Small intestine (tissue), 7 donors: ENCODE measurements around the gene PSMB9. TPM values are rescaled to one million over a fixed set of nuclear protein-coding genes. Genes with fewer than 3 reads are reported as not detected.
A peak's percentile ranks its signal among the peaks of the same experiment; 100 is the strongest.

Experiments
- DNase-seq, 2 donors: peaks; one replicate each; pipeline versions ENCODE4 v3.0.0 to v3.0.0-alpha.2; 2013
- FAIRE-seq: peaks from 2 replicates; lab custom pipeline; 2012; peaks lifted over from hg19 to GRCh38; lab: Jason Lieb, UNC
- H3K27ac ChIP-seq, 3 donors: one replicate each; pipeline ENCODE4 v1.5.1; 2013; ENCODE audit warnings: low read length in 2 of 3, mild to moderate bottlenecking in 2 of 3, control low read depth in 1 of 3, inconsistent platforms in 1 of 3, low read depth in 1 of 3, moderate library complexity in 1 of 3
- H3K27me3 ChIP-seq, 3 donors: one replicate each; pipeline ENCODE4 v1.6.1; 2013; ENCODE audit warnings: low read length in 3 of 3, inconsistent platforms in 1 of 3; ENCODE audit not compliant: control insufficient read depth in 3 of 3, insufficient read depth in 3 of 3
- H3K36me3 ChIP-seq, 3 donors: one replicate each; pipeline ENCODE4 v1.6.1; 2013; ENCODE audit warnings: low read length in 3 of 3, inconsistent platforms in 1 of 3, low read depth in 1 of 3, mild to moderate bottlenecking in 1 of 3, moderate library complexity in 1 of 3; ENCODE audit not compliant: control insufficient read depth in 3 of 3, insufficient read depth in 2 of 3
- H3K4me1 ChIP-seq, 3 donors: one replicate each; pipeline ENCODE4 v1.6.1; 2013; ENCODE audit warnings: low read length in 2 of 3, inconsistent platforms in 1 of 3, low read depth in 1 of 3, mild to moderate bottlenecking in 1 of 3, moderate library complexity in 1 of 3; ENCODE audit not compliant: control insufficient read depth in 3 of 3, insufficient read depth in 2 of 3
- H3K4me3 ChIP-seq, 3 donors: one replicate each; pipeline ENCODE4 v1.5.1; 2013; ENCODE audit warnings: low read length in 3 of 3, control low read depth in 1 of 3, inconsistent platforms in 1 of 3, low read depth in 1 of 3, mild to moderate bottlenecking in 1 of 3, moderate library complexity in 1 of 3
- H3K9me3 ChIP-seq, 2 donors: one replicate each; pipeline ENCODE4 v1.6.1; 2013; ENCODE audit warnings: low read depth in 1 of 2, low read length in 1 of 2; ENCODE audit not compliant: control insufficient read depth in 2 of 2, insufficient read depth in 1 of 2
- WGBS, 3 donors: extraction: QIAGEN DNeasy Blood & Tissue Kit; methylation state at CpG; one replicate each; pipeline ENCODE4 v1.1.7; 2013; 5-methylcytosine and 5-hydroxymethylcytosine counted together
- polyA plus RNA-seq, 4 donors: library from polyadenylated mRNA; stranded (reverse) in 3 of 4; unstranded in 1 of 4; fragments of 200-250 nt in 3 of 4; fragments of 120-200 nt in 1 of 4; gene quantifications; one replicate each; pipeline versions ENCODE4 v1.2.1 to v1.2.3, GENCODE V29; 2013
- donor health status: healthy with polysubstance abuse.
- donor health status: control.
- donor health status: control.
- donor health status: Bipolar disorder and iron deficiency.
- donor health status: healthy.

The PSMB9 gene
- polyA plus RNA-seq, 4 donors = 21.4 to 224 (median 211) TPM

DNA sequence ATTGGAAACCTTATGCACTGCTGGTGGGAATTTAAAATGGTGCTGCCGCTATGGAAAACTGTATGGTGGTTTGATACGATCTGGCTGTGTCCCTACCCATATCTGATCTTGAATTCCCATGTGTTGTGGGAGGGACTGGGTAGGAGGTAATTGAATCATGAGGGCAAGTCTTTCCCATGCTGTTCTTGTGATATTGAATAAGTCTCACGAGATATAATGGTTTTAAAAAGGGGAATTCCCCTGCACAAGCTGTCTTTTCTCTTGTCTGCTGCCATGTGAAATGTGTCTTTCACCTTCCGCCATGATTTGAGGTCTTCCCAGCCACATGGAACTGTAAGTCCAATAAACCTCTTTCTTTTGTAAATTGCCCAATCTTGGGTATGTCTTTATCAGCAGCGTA lies 20.3 kb upstream of the PSMB9 start:
- WGBS, 3 donors = 81 to 87% (median 84%) methylated on average over 5 of the region's 5 CpGs
- no peaks in the 10 kb centered on the region for H3K27me3 ChIP-seq

DNA sequence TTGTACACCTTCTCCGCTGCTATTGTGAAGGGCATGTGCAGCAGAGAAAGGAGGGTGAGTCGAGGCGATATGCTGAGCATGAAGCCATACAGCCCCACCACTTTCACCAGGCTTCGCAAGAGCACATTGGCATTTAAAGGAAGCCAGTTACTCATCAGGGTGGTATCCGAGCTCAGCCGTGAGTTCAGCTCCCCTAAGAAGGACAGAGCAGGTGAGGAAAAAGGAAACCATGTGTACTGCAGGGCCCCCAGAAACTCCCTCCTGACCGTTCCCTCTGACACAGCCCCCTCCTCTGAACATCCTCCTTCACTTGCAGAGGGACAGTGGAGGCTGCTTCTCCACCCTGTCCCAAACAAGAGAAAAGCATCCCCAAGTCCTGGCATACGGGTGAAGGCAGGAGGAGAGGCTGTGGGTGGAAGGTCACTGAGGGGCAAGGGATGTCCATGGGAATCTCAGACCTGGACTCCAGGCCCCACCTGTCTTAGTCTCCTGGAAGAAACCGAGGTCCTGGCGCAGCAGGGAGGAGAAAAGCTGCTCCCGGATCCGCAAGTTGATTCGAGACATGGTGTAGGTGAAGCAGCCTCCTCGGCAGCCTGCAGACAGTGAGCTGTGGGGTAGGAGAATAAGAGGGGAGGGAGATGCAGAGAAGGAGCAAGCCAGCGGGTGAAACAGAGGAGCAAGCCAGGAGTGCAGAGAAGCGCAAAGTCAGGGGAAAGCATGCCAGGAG lies 18.7 kb upstream of the PSMB9 start:
- Histone ChIP-seq H3K9me3 (no peaks in the 10 kb centered on the region), H3K4me1 (peaks cover 0 to 5% (median 2%) of the 10 kb centered on the region in 3 donors), H3K4me3 (no peak overlapping the region), H3K36me3 (peaks cover 0 to 29% (median 15%) of the 10 kb centered on the region in 3 donors), H3K27me3 (no peaks in the 10 kb centered on the region), H3K27ac (no peak overlapping the region)
- DNase-seq (no peak), FAIRE-seq (no peak)
- WGBS, 3 donors = 93 to 96% (median 94%) methylated on average over 16 of the region's 16 CpGs

More for the DNA sequence above, 20.3 kb upstream of the PSMB9 start:
- DNase-seq = no peak
- Histone ChIP-seq H3K27ac (no peak overlapping the region), H3K4me3 (no peak overlapping the region), H3K4me1 (peaks cover 0 to 5% (median 2%) of the 10 kb centered on the region in 3 donors), H3K36me3 (peaks cover 10 to 39% (median 29%) of the 10 kb centered on the region in 3 donors), H3K9me3 (no peaks in the 10 kb centered on the region)
- no peak for FAIRE-seq

DNA sequence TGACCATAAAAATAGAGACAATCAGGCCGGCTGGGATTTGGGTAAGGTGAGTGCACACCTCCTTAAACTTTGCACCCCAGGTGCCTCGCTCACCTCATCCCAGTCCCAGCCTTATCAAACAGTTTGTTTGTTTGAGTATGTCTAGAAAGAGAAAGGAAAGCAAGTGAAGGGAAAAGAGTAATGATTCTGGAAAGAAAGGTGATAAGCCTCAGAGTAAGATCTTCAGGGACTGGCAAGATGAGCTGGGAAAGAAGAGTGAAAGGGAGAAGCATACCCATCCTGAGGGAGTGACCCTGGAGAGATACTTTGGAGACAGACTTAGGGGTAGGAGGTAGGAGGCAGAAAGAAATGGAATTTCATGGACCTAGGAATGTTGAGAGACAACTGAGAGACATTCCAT lies 17.1 kb upstream of the PSMB9 start:
- WGBS, 3 donors = 15 to 60% (median 29%) methylated on average over 2 of the region's 2 CpGs
- H3K4me1 ChIP-seq = peaks cover 2 to 7% (median 5%) of the 10 kb centered on the region in 3 donors
- H3K9me3 ChIP-seq = no peaks in the 10 kb centered on the region
- DNase-seq (peak in 1 of 2 donors; percentile 20), FAIRE-seq (no peak)
- no peak overlapping the region for H3K4me3 ChIP-seq
- H3K27me3 ChIP-seq = no peaks in the 10 kb centered on the region
- H3K27ac ChIP-seq = no peak overlapping the region
- H3K36me3 ChIP-seq = peaks cover 0 to 23% (median 21%) of the 10 kb centered on the region in 3 donors

DNA sequence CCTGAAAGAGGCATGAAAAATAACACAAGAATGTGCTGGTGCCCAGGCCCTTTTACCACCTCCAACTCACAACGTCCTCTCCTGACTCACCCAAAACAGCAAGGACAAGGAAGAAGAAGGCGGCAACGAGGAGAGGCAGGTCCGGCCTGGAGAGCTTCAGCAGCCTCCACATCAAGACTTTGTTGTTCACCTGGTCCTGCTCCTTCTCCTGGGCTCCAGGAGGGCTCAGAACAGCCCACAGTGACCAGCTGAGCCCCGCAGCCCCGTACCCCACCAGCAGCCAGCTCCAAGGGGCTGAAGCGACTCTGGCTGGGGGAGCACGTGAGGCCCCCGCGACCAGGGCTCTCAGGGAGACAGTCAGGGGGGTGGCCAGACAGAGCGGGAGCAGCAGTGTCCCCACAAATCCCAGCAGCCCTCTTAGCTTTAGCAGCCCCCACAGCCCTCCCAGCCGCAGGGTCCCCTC lies 16.3 kb upstream of the PSMB9 start:
- no peak for FAIRE-seq
- Histone ChIP-seq H3K9me3 (no peaks in the 10 kb centered on the region), H3K36me3 (peaks cover 5 to 24% (median 23%) of the 10 kb centered on the region in 3 donors), H3K4me3 (peak overlapping the region; percentile 73 to 92 (median 84)), H3K27ac (peak overlapping the region; percentile 38 to 96 (median 89)), H3K4me1 (peaks cover 5 to 15% (median 10%) of the 10 kb centered on the region in 3 donors), H3K27me3 (no peaks in the 10 kb centered on the region)
- WGBS, 3 donors = 6 to 20% (median 13%) methylated on average over 12 of the region's 12 CpGs
- peak in 1 of 2 donors; percentile 31 for DNase-seq

DNA sequence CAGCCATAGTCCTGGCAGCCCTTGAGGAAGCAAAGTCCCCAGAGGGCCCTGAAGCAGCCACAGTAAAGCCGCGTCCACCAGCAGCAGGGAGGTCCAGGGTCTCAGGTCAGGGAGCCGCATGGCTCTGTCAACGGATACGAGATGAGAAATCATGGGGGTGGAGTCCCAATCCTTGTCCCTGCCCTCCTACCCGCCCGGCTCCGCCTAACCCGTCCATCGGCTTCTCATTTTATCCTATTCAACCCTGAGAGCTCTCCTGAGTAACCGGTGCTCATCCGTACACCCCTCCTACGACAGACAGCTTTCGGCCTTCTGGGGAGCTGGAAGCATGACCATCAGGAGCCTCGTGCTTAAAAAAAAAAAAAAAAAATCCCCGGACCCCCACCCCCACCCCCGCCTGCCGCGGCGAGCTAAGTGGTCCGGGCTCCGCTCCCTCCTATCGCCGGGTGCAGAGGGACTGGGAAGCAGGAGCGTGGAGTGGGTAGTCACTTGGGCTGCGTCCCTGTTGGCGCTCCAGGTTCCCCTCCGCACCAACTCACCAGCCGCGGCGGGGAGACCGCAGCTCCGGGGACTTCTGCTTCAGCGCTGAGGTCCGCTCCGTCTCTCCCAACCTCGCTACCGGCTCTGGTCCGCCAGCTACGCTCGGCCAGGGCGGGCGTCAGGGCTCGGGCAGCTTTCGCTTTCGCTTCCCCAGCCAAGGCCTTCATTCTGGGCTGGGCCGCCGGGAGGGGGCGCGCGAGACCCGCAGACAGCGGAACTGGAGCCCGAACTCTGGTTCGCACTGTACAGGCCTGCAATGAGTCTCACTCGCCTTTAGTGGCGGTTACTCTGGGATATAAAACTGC lies 15.7 kb upstream of the PSMB9 start, which contains the start of gene TAP2:
TSS of gene TAP2 (minus strand) at position 626 of the 845 bp plus-strand sequence. CDS start at position 120, 506 bp downstream.
- Histone ChIP-seq H3K4me3 (peak within 1 kb of the TSS; percentile 73 to 92 (median 84)), H3K36me3 (peaks cover 5 to 27% (median 23%) of the 10 kb centered on the region in 3 donors), H3K27me3 (no peaks in the 10 kb centered on the region), H3K4me1 (peaks cover 5 to 18% (median 10%) of the 10 kb centered on the region in 3 donors), H3K9me3 (no peaks in the 10 kb centered on the region), H3K27ac (peak within 1 kb of the TSS; percentile 61 to 96 (median 89))
- DNase-seq = peak; percentile 94 to 98
- 0 to 1% (median 0%) methylated on average over 52 to 57 of the region's 57 CpGs for WGBS, 3 donors
- no peak for FAIRE-seq

DNA sequence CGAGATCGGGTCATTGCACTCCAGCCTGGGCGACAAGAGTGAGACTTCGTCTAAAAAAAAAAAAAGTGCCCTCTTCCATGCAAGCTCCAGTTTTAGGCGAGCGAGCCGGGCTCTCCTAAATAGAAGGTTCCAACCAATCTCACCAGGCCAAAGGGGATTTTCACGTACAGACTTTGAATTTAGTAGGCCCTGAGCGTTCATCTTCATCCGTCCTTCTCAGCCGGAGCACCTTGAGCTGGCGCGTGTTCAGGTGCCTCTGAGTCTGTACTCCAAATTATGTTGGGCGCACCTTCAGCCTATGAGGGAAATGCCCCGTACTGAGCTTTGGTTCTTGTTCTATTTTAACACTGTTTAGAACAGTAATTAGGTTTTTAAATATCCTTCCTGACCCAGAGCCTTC lies 14.6 kb upstream of the PSMB9 start:
- H3K36me3 ChIP-seq = peaks cover 5 to 27% (median 19%) of the 10 kb centered on the region in 3 donors
- 82 to 87% (median 82%) methylated on average over 15 of the region's 15 CpGs for WGBS, 3 donors
- peak overlapping the region in 1 of 3 donors; percentile 96 for H3K27ac ChIP-seq

DNA sequence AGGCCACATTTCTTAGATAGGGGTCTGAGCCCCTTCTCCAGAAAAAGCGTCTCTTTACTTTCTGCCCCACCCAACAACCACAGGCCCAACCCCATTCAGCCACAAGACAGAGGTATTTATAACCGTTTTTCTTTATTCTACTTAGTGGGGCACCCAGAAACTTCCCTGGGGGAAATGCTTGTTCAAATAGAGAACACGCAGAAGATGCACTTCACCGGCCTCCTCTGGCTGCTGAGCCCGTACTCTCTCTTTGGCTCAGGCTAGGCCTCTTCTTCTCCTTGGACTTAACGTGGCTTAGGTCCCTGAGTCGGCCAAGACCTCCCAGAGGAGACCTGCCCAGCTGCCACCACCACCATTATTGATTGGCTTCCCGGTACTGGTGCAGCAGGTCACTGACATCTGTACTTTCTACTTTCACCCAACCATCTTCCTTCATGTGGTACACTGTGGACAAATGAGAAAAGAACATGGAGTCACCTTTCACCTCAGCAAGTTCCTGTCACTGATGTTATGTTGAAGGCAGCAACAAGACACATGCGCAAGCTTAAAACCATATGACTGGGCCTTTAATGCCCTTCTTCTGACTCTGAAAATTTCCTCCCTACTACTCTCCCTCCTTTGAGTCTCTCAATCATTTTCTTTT lies 13.3 kb upstream of the PSMB9 start:
- Histone ChIP-seq H3K4me3 (no peak overlapping the region), H3K4me1 (peaks cover 7 to 18% (median 10%) of the 10 kb centered on the region in 3 donors), H3K9me3 (no peaks in the 10 kb centered on the region), H3K27ac (peak overlapping the region in 2 of 3 donors; percentile 24 to 79), H3K36me3 (peaks cover 5 to 23% (median 8%) of the 10 kb centered on the region in 3 donors), H3K27me3 (no peaks in the 10 kb centered on the region)
- WGBS, 3 donors = 68 to 74% (median 70%) methylated on average over 8 to 9 of the region's 9 CpGs
- FAIRE-seq = no peak
- no peak for DNase-seq

More for the DNA sequence above, 14.6 kb upstream of the PSMB9 start:
- Histone ChIP-seq H3K27me3 (no peaks in the 10 kb centered on the region), H3K4me1 (peaks cover 5 to 18% (median 10%) of the 10 kb centered on the region in 3 donors), H3K4me3 (no peak overlapping the region), H3K9me3 (no peaks in the 10 kb centered on the region)
- no peak for FAIRE-seq
- no peak for DNase-seq
